ENCODE data around the gene NXPH4.
A peak's percentile ranks its signal among the peaks of the same experiment; 100 is the strongest.

Gene NXPH4

GRCh38 chr12:57212701-57213057 is 3.9 kb upstream of the NXPH4 start:
- TF ChIP-seq FOXM1 (IDR thresholded peaks at IDR 0.05; ENCODE audit: borderline replicate concordance, low read depth) (no peak), NFIC (IDR thresholded peaks at IDR 0.05) (no peak), CREB1 (IDR thresholded peaks at IDR 0.05; ENCODE audit: low read depth) (no peak), CEBPB (IDR thresholded peaks at IDR 0.05) (no peak), RAD21 (IDR thresholded peaks at IDR 0.05; ENCODE audit: low read depth) (no peak), ZBTB7A (IDR thresholded peaks at IDR 0.05; ENCODE audit: low read depth) (no peak), TEAD4 (IDR thresholded peaks at IDR 0.05) (no peak), TAF1 (IDR thresholded peaks at IDR 0.05; ENCODE audit: low read depth) (no peak), YY1 (IDR thresholded peaks at IDR 0.05; ENCODE audit: low read depth) (no peak), TCF12 (IDR thresholded peaks at IDR 0.05; ENCODE audit: low read depth) (no peak), EGR1 (IDR thresholded peaks at IDR 0.05) (no peak), USF1 (IDR thresholded peaks at IDR 0.05) (no peak), EP300 (IDR thresholded peaks at IDR 0.05; ENCODE audit: borderline replicate concordance) (no peak)
- TF ChIP-seq, protein P1, sequence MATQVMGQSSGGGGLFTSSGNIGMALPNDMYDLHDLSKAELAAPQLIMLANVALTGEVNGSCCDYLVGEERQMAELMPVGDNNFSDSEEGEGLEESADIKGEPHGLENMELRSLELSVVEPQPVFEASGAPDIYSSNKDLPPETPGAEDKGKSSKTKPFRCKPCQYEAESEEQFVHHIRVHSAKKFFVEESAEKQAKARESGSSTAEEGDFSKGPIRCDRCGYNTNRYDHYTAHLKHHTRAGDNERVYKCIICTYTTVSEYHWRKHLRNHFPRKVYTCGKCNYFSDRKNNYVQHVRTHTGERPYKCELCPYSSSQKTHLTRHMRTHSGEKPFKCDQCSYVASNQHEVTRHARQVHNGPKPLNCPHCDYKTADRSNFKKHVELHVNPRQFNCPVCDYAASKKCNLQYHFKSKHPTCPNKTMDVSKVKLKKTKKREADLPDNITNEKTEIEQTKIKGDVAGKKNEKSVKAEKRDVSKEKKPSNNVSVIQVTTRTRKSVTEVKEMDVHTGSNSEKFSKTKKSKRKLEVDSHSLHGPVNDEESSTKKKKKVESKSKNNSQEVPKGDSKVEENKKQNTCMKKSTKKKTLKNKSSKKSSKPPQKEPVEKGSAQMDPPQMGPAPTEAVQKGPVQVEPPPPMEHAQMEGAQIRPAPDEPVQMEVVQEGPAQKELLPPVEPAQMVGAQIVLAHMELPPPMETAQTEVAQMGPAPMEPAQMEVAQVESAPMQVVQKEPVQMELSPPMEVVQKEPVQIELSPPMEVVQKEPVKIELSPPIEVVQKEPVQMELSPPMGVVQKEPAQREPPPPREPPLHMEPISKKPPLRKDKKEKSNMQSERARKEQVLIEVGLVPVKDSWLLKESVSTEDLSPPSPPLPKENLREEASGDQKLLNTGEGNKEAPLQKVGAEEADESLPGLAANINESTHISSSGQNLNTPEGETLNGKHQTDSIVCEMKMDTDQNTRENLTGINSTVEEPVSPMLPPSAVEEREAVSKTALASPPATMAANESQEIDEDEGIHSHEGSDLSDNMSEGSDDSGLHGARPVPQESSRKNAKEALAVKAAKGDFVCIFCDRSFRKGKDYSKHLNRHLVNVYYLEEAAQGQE (IDR thresholded peaks at IDR 0.05; ENCODE audit: low read depth): no peak
- TF ChIP-seq, protein P2, sequence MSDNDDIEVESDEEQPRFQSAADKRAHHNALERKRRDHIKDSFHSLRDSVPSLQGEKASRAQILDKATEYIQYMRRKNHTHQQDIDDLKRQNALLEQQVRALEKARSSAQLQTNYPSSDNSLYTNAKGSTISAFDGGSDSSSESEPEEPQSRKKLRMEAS (IDR thresholded peaks at IDR 0.05): no peak

DNA sequence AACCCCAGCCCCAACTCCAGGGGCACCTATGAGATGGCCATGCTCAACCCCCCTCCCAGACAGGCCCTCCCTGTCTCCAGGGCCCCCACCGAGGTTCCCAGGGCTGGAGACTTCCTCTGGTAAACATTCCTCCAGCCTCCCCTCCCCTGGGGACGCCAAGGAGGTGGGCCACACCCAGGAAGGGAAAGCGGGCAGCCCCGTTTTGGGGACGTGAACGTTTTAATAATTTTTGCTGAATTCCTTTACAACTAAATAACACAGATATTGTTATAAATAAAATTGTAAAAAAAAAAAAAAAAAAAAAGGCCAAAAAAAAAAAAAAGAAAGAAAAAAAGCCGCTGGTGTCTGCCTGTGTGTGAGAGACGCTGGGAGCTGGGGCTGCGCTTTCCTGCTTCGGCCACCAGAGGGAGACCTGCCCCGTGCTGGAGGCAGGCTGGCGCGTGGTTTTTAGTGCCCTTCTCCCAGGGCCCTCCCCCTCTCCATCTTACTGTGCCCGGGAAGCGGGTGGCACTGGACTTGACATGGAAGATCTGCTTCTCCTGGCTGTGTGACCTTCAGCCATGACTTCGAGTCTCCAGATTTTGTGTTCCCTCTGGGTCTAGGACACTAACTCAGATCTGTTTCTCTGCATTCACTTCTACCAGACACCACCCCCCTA is 3.4 kb upstream of the NXPH4 start:
- TF ChIP-seq ZBTB7A (IDR thresholded peaks at IDR 0.05; ENCODE audit: low read depth) (peak; percentile 28; the same call in 1 of the 2 replicates), YY1 (IDR thresholded peaks at IDR 0.05; ENCODE audit: low read depth) (peak; percentile 75), EP300 (IDR thresholded peaks at IDR 0.05; ENCODE audit: borderline replicate concordance) (no peak), FOXM1 (IDR thresholded peaks at IDR 0.05; ENCODE audit: borderline replicate concordance, low read depth) (no peak), CEBPB (IDR thresholded peaks at IDR 0.05) (no peak), RAD21 (IDR thresholded peaks at IDR 0.05; ENCODE audit: low read depth) (peak; percentile 96), USF1 (IDR thresholded peaks at IDR 0.05) (0 out of 2 replicates have a peak, but pooled peaks have one; percentile 36), TEAD4 (IDR thresholded peaks at IDR 0.05) (0 out of 2 replicates have a peak, but pooled peaks have one; percentile 11), TAF1 (IDR thresholded peaks at IDR 0.05; ENCODE audit: low read depth) (no peak)
- TF ChIP-seq, protein P2 (IDR thresholded peaks at IDR 0.05): peak; percentile 92

DNA sequence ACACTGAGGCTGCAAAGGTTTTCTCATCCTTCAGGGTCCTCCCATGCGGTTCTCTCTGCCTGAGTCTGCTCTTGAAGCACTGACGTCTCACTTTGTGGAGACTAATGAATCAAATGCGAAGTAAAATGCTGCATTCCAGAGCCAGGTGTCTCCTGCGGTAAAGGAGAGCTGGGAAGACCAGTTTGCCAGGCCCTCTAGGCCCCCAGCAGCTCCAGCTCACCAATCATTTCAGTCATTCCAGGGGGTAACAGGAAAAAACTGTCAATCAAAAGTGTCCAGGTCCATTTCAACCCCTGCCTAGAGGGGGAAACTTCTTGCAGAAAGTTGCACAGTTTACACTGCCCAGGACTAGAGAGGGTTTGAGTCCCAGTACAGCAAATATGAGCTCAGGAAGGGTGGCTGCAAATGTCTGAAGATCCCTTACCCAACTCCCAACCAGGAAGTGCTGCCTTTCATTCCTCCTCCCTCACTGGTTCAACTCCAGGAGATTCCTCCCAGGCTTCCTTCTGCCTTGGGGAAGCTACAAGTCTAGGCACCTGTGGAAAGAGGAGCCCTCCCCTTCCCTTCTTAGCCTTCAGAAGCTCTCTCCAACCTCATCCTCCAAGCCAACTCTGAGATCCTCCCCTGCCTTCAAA is 2.7 kb upstream of the NXPH4 start:
- no peak; the same call in 1 of the 2 replicates for TF ChIP-seq EP300 (IDR thresholded peaks at IDR 0.05; ENCODE audit: borderline replicate concordance)
- 0 out of 2 replicates have a peak, but pooled peaks have one; percentile 2 for TF ChIP-seq NFIC (IDR thresholded peaks at IDR 0.05)

- TF ChIP-seq CEBPB (IDR thresholded peaks at IDR 0.05) (no peak), ZBTB7A (IDR thresholded peaks at IDR 0.05; ENCODE audit: low read depth) (peak; percentile 81), RAD21 (IDR thresholded peaks at IDR 0.05; ENCODE audit: low read depth) (peak; percentile 66)
Measured at GRCh38 chr12:57214398-57214781, 2.2 kb upstream of the NXPH4 start.

DNA sequence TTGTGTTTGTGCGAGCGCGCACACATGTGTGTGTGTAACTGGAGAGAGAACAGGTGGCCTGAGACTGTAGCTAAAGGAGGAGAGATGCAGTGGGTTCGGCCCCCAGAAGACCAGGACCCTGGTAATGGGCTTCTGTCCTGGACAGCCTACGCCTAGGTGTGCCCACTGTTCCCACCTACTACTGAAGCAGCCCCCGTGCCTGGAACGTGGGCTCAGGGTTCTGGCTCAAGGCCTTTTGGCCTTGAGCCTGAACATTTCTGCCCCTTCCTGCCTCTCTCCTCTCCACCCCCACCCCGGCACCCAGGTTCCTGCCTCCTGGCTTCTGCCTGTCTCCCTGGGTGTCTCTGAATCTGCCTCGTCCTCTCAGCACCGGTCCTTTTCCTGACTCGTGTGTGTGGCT is 1.5 kb upstream of the NXPH4 start:
- TF ChIP-seq RAD21 (IDR thresholded peaks at IDR 0.05; ENCODE audit: low read depth): no peak
- no peak for TF ChIP-seq EP300 (IDR thresholded peaks at IDR 0.05; ENCODE audit: borderline replicate concordance)
- no peak for TF ChIP-seq ZBTB7A (IDR thresholded peaks at IDR 0.05; ENCODE audit: low read depth)
- TF ChIP-seq TEAD4 (IDR thresholded peaks at IDR 0.05): no peak
- no peak for TF ChIP-seq EGR1 (IDR thresholded peaks at IDR 0.05)
- TF ChIP-seq, protein P1 (IDR thresholded peaks at IDR 0.05; ENCODE audit: low read depth): no peak
- no peak for TF ChIP-seq NFIC (IDR thresholded peaks at IDR 0.05)
- no peak for TF ChIP-seq TAF1 (IDR thresholded peaks at IDR 0.05; ENCODE audit: low read depth)
- no peak for TF ChIP-seq CEBPB (IDR thresholded peaks at IDR 0.05)
- no peak for TF ChIP-seq USF1 (IDR thresholded peaks at IDR 0.05)
- no peak for TF ChIP-seq YY1 (IDR thresholded peaks at IDR 0.05; ENCODE audit: low read depth)
- TF ChIP-seq, protein P2 (IDR thresholded peaks at IDR 0.05): no peak
- no peak for TF ChIP-seq CREB1 (IDR thresholded peaks at IDR 0.05; ENCODE audit: low read depth)
- no peak for TF ChIP-seq FOXM1 (IDR thresholded peaks at IDR 0.05; ENCODE audit: borderline replicate concordance, low read depth)
